Measurements from ENCODE around the gene DGKQ. TPM values are rescaled to one million over a fixed set of nuclear protein-coding genes. Genes with fewer than 3 reads are reported as not detected.
A peak's percentile ranks its signal among the peaks of the same experiment; 100 is the strongest.

DGKQ gene
- total RNA-seq, 2 donors from 2014 or later = 39.4 to 68.2 TPM

- peaks cover 3% of the 10 kb centered on the region for H3K36me3 ChIP-seq
- peak overlapping the region; percentile 2 for H3K4me3 ChIP-seq
- TF ChIP-seq CTCF (IDR thresholded peaks at IDR 0.05) = no peak
- intact Hi-C loops (cut with DNase I) = no loop called here
- peak; percentile 52 for DNase-seq
- H3K9ac ChIP-seq (ENCODE audit: low read depth in 2 of 2, low read length in 2 of 2) = peak overlapping the region; percentile 28 to 93
- peaks cover 20% of the 10 kb centered on the region for H3K4me1 ChIP-seq
- no peaks in the 10 kb centered on the region for H3K27me3 ChIP-seq
- peak overlapping the region; percentile 59 for H3K27ac ChIP-seq
- H3K9me3 ChIP-seq = no peaks in the 10 kb centered on the region
Measured at GRCh38 chr4:970854-971520, 2.4 kb downstream of the DGKQ start.

- no peak overlapping the region for H3K27ac ChIP-seq
- TF ChIP-seq CTCF (IDR thresholded peaks at IDR 0.05) = no peak
- H3K4me3 ChIP-seq = no peak overlapping the region
- intact Hi-C loops (cut with DNase I) = no loop called here
- no peaks in the 10 kb centered on the region for H3K27me3 ChIP-seq
- peak; percentile 46 for DNase-seq
- H3K9me3 ChIP-seq = no peaks in the 10 kb centered on the region
- H3K9ac ChIP-seq (ENCODE audit: low read depth in 2 of 2, low read length in 2 of 2) = peak overlapping the region in 1 of 2 donors; percentile 93
- peaks cover 3% of the 10 kb centered on the region for H3K36me3 ChIP-seq
- peaks cover 20% of the 10 kb centered on the region for H3K4me1 ChIP-seq
Measured at GRCh38 chr4:970046-970745, 3.2 kb downstream of the DGKQ start.

- Histone ChIP-seq H3K9ac (ENCODE audit: low read depth in 2 of 2, low read length in 2 of 2) (peak overlapping the region in 1 of 2 donors; percentile 21), H3K4me3 (no peak overlapping the region), H3K4me1 (peaks cover 20% of the 10 kb centered on the region), H3K9me3 (no peaks in the 10 kb centered on the region), H3K36me3 (peaks cover 3% of the 10 kb centered on the region), H3K27ac (no peak overlapping the region), H3K27me3 (no peaks in the 10 kb centered on the region)
- no peak for TF ChIP-seq CTCF (IDR thresholded peaks at IDR 0.05)
- DNase-seq = no peak
- intact Hi-C loops (cut with DNase I) = no loop called here
Measured at GRCh38 chr4:968621-969394, 4.6 kb downstream of the DGKQ start.

- no peak overlapping the region for H3K9ac ChIP-seq (ENCODE audit: low read depth in 2 of 2, low read length in 2 of 2)
- H3K4me1 ChIP-seq = peaks cover 20% of the 10 kb centered on the region
- no peaks in the 10 kb centered on the region for H3K9me3 ChIP-seq
- no peaks in the 10 kb centered on the region for H3K27me3 ChIP-seq
- no peak for TF ChIP-seq CTCF (IDR thresholded peaks at IDR 0.05)
- no peak for DNase-seq
- intact Hi-C loops (cut with DNase I) = no loop called here
- H3K27ac ChIP-seq = no peak overlapping the region
- no peak overlapping the region for H3K4me3 ChIP-seq
- peaks cover 3% of the 10 kb centered on the region for H3K36me3 ChIP-seq
Measured at GRCh38 chr4:968221-968620, 5.1 kb downstream of the DGKQ start.

All from colonic mucosa (tissue), 4 donors.